Stomach (tissue), 4 donors: ENCODE measurements around the gene DZIP3.

Source experiments
- CTCF ChIP-seq, 7 experiments: fragments of 450-650 bp in 4 of 7; fragments of 200-600 bp in 3 of 7; sonication (generic) in 3 of 7; IDR thresholded peaks; one replicate each; pipeline ENCODE4 v1.5.1; 2016 to 2019; ENCODE audit warnings: antibody characterized with exemption in 7 of 7, control low read depth in 2 of 7, mild to moderate bottlenecking in 1 of 7
- EP300 ChIP-seq: sonication (generic); formaldehyde crosslinking; IDR thresholded peaks from one replicate; pipeline ENCODE4 v1.6.1; 2017; ENCODE audit warnings: antibody characterized with exemption

GRCh38 chr3:108595321-108595720, 5.8 kb downstream of the DZIP3 start:
- TF ChIP-seq CTCF (IDR thresholded peaks at IDR 0.05) = no peak
- TF ChIP-seq EP300 = no peak
